ENCODE measurements around the gene ARHGEF19.
"Not testable (repeated sequence)": the region's sequence is repeated elsewhere in the genome, so short reads cannot be mapped to it uniquely, and the experiment has no call there.

The ARHGEF19 gene

GRCh38 chr1:16246961-16247360, 34.5 kb upstream of the ARHGEF19 start:
- H3K9me2 ChIP-seq (replicated peaks; ENCODE audit: low read depth, low read length), result no peaks in the 10 kb centered on the region

GRCh38 chr1:16246239-16246638, 33.8 kb upstream of the ARHGEF19 start:
- Histone ChIP-seq H3F3A (ENCODE audit: low read depth) (peaks cover 11% of the 10 kb centered on the region), H3K4me1 (ENCODE audit: insufficient read depth, low read length, poor library complexity, severe bottlenecking) (peaks cover 26% of the 10 kb centered on the region), H3K36me3 (ENCODE audit: insufficient read depth, low read length) (peaks cover 36% of the 10 kb centered on the region; the same call in 1 of the 2 replicates)
- H3K9me3 ChIP-seq (ENCODE audit: insufficient read depth, low read depth, low read length); H3K9me2 ChIP-seq (replicated peaks; ENCODE audit: low read depth, low read length); H2AFZ ChIP-seq (ENCODE audit: low read length); H3K4me3 ChIP-seq (ENCODE audit: low read length, poor library complexity, severe bottlenecking); H3K27me3 ChIP-seq (ENCODE audit: insufficient read depth, low read length, poor library complexity, severe bottlenecking); H3K79me2 ChIP-seq (ENCODE audit: insufficient read depth, low read length); H3K9ac ChIP-seq (ENCODE audit: low read depth, low read length, poor library complexity, severe bottlenecking); H3K4me2 ChIP-seq (ENCODE audit: low read depth, low read length, poor library complexity, severe bottlenecking); H4K20me1 ChIP-seq (ENCODE audit: insufficient read depth, low read length, poor library complexity, severe bottlenecking): not testable (repeated sequence)

More at GRCh38 chr1:16246961-16247360, 34.5 kb upstream of the ARHGEF19 start:
- H3K9me3 ChIP-seq (ENCODE audit: insufficient read depth, low read depth, low read length), result no peaks in the 10 kb centered on the region
- no peak overlapping the region for H3K9ac ChIP-seq (ENCODE audit: low read depth, low read length, poor library complexity, severe bottlenecking)
- H2AFZ ChIP-seq (ENCODE audit: low read length), result no peak overlapping the region
- peaks cover 11% of the 10 kb centered on the region for H3F3A ChIP-seq (ENCODE audit: low read depth)
- no peak overlapping the region for H3K4me2 ChIP-seq (ENCODE audit: low read depth, low read length, poor library complexity, severe bottlenecking)
- no peaks in the 10 kb centered on the region for H3K79me2 ChIP-seq (ENCODE audit: insufficient read depth, low read length)
- H4K20me1 ChIP-seq (ENCODE audit: insufficient read depth, low read length, poor library complexity, severe bottlenecking), result peaks cover 7% of the 10 kb centered on the region
- TF ChIP-seq EZH2phosphoT487 (IDR thresholded peaks at IDR 0.05; ENCODE audit: borderline replicate concordance), result no peak
- no peak for TF ChIP-seq CTCF (conservative IDR thresholded peaks at IDR 0.05; ENCODE audit: low read length)
- H3K4me1 ChIP-seq (ENCODE audit: insufficient read depth, low read length, poor library complexity, severe bottlenecking), result peaks cover 26% of the 10 kb centered on the region
- H3K27me3 ChIP-seq (ENCODE audit: insufficient read depth, low read length, poor library complexity, severe bottlenecking), result no peaks in the 10 kb centered on the region
- H3K36me3 ChIP-seq (ENCODE audit: insufficient read depth, low read length), result peaks cover 43% of the 10 kb centered on the region; the same call in 1 of the 2 replicates
- H3K4me3 ChIP-seq (ENCODE audit: low read length, poor library complexity, severe bottlenecking), result no peak overlapping the region

DNA sequence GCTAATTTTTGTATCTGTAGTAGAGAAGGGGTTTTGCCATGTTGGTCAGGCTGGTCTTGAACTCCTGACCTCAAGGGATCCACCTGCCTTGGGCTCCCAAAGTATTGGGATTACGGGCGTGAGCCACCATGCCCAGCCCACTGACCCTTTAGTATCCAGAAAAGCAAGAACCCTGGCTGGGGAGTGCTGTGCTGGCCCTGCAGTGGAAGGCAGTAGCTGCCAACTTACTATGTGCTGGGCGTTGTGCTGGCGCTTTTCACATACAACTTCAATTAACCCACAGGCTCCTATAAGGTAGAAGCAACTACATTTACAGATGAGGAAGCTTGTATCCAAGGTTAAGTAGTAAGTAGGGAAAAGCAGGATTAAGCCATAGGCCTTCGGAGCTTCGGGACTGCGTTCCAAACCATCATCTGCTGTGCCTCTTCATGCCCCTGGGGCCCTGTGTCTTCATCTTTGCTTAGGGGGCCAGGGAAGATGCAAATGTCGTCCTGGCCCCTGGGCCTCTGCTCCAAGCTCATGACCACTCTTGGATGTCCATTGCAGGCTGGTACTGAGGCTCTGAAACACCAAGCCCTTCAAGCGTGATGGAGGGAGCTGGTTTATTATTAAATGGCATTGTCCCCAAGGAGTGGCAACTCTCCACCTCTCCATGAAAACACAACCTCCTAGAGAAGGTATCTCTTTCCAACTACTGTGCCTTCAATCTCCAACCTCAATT, 33.2 kb upstream of the ARHGEF19 start:
- H3K4me3 ChIP-seq (ENCODE audit: low read length, poor library complexity, severe bottlenecking), result no peak overlapping the region
- H3K9me3 ChIP-seq (ENCODE audit: insufficient read depth, low read depth, low read length), result no peaks in the 10 kb centered on the region
- H3K79me2 ChIP-seq (ENCODE audit: insufficient read depth, low read length), result no peaks in the 10 kb centered on the region
- H4K20me1 ChIP-seq (ENCODE audit: insufficient read depth, low read length, poor library complexity, severe bottlenecking), result peaks cover 7% of the 10 kb centered on the region
- H3K4me1 ChIP-seq (ENCODE audit: insufficient read depth, low read length, poor library complexity, severe bottlenecking), result peaks cover 26% of the 10 kb centered on the region
- no peaks in the 10 kb centered on the region for H3K9me2 ChIP-seq (replicated peaks; ENCODE audit: low read depth, low read length)
- no peak overlapping the region for H3K4me2 ChIP-seq (ENCODE audit: low read depth, low read length, poor library complexity, severe bottlenecking)
- no peak for TF ChIP-seq EZH2phosphoT487 (IDR thresholded peaks at IDR 0.05; ENCODE audit: borderline replicate concordance)
- no peak for TF ChIP-seq CTCF (conservative IDR thresholded peaks at IDR 0.05; ENCODE audit: low read length)
- no peak overlapping the region for H2AFZ ChIP-seq (ENCODE audit: low read length)
- H3F3A ChIP-seq (ENCODE audit: low read depth), result peaks cover 11% of the 10 kb centered on the region
- H3K36me3 ChIP-seq (ENCODE audit: insufficient read depth, low read length), result peaks cover 30% of the 10 kb centered on the region; the same call in 1 of the 2 replicates
- no peaks in the 10 kb centered on the region for H3K27me3 ChIP-seq (ENCODE audit: insufficient read depth, low read length, poor library complexity, severe bottlenecking)
- H3K9ac ChIP-seq (ENCODE audit: low read depth, low read length, poor library complexity, severe bottlenecking), result no peak overlapping the region
